PC-3 (cell line): ENCODE data around the gene SCNN1B. TPM values are rescaled to one million over a fixed set of nuclear protein-coding genes. Genes with fewer than 3 reads are reported as not detected.
"Not testable (repeated sequence)": the region's sequence is repeated elsewhere in the genome, so short reads cannot be mapped to it uniquely, and the experiment has no call there.

Source experiments
- ATAC-seq: fragments of 200-7000 bp; cut with Tn5 transposase; 2 replicates; pipeline ENCODE4 v1.9.1; 2020; ENCODE audit warnings: mild to moderate bottlenecking, moderate library complexity
- BruUV-seq: library from RNA; stranded (reverse); fragments of 400-500 nt; replicated peaks from 2 replicates; lab custom pipeline; 2021; lab: Mats Ljungman, UMichigan
- CTCF ChIA-PET: fragments of 300-600 bp; sonication (Branson Sonifier 250); formaldehyde crosslinking; loops from one replicate; lab custom pipeline; 2022; ENCODE audit warnings: antibody characterized with exemption; lab: Charles Lee
- POLR2A ChIA-PET: fragments of 300-600 bp; sonication (Branson Sonifier 250); formaldehyde crosslinking; loops from one replicate; lab custom pipeline; 2022; ENCODE audit warnings: antibody characterized with exemption; ENCODE audit not compliant: unreplicated experiment; lab: Charles Lee
- DNase-seq: peaks from one replicate; pipeline ENCODE4 v3.0.0-alpha.2; 2015
- H2AFZ ChIP-seq: fragments of 300-600 bp; sonication (generic); 2 replicates; pipeline ENCODE4 v1.6.0; 2016; ENCODE audit warnings: antibody characterized with exemption, low read length
- H3F3A ChIP-seq: fragments of 300-600 bp; sonication (generic); one replicate; pipeline ENCODE4 v1.6.0; 2017; ENCODE audit warnings: antibody characterized with exemption, low read length, control low read depth, mild to moderate bottlenecking; ENCODE audit not compliant: unreplicated experiment
- H3K27ac ChIP-seq: fragments of 300-600 bp; sonication (generic); 2 replicates; pipeline ENCODE4 v1.5.1; 2016; ENCODE audit warnings: mild to moderate bottlenecking, low read length
- H3K27me3 ChIP-seq: fragments of 300-600 bp; sonication (generic); 2 replicates; pipeline ENCODE4 v1.6.1; 2016; ENCODE audit warnings: low read length, mixed read lengths
- H3K36me3 ChIP-seq: fragments of 300-600 bp; sonication (generic); 2 replicates; pipeline ENCODE4 v1.6.1; 2016; ENCODE audit warnings: low read depth, mixed run types, low read length, mixed read lengths
- H3K4me1 ChIP-seq: fragments of 300-600 bp; sonication (generic); 2 replicates; pipeline ENCODE4 v1.5.1; 2016; ENCODE audit warnings: low read length; ENCODE audit not compliant: insufficient read depth
- H3K4me2 ChIP-seq: fragments of 300-600 bp; sonication (generic); 2 replicates; pipeline ENCODE4 v1.6.0; 2016; ENCODE audit warnings: low read length
- H3K4me3 ChIP-seq: fragments of 300-600 bp; sonication (generic); 2 replicates; pipeline ENCODE4 v1.5.1; 2016; ENCODE audit warnings: mild to moderate bottlenecking, low read length, mixed read lengths
- H3K79me2 ChIP-seq: fragments of 300-600 bp; sonication (generic); 2 replicates; pipeline ENCODE4 v1.6.1; 2017; ENCODE audit warnings: low read length, mixed read lengths
- H3K9ac ChIP-seq: fragments of 300-600 bp; sonication (generic); 2 replicates; pipeline ENCODE4 v1.6.0; 2016; ENCODE audit warnings: mild to moderate bottlenecking, low read length
- H3K9me2 ChIP-seq: fragments of 300-600 bp; sonication (generic); replicated peaks from 2 replicates; pipeline ENCODE4 v1.6.1; 2016; ENCODE audit warnings: mixed run types, low read length, mixed read lengths
- H3K9me3 ChIP-seq: fragments of 300-600 bp; sonication (generic); 2 replicates; pipeline ENCODE4 v1.6.1; 2016; ENCODE audit warnings: low read length, mixed read lengths
- H4K20me1 ChIP-seq: fragments of 300-600 bp; sonication (generic); 2 replicates; pipeline ENCODE4 v1.6.1; 2016; ENCODE audit warnings: low read length, mixed read lengths
- CTCF ChIP-seq: fragments of 300-600 bp; sonication (generic); conservative IDR thresholded peaks from 2 replicates; pipeline ENCODE4 v1.5.1; 2017; ENCODE audit warnings: antibody characterized with exemption, low read depth, mild to moderate bottlenecking, low read length
- EZH2 ChIP-seq: fragments of 300-600 bp; sonication (generic); IDR thresholded peaks from one replicate; pipeline ENCODE4 v1.6.1; 2017; ENCODE audit warnings: antibody characterized with exemption, mild to moderate bottlenecking, low read length; ENCODE audit not compliant: unreplicated experiment
- EZH2phosphoT487 ChIP-seq: fragments of 300-600 bp; sonication (generic); IDR thresholded peaks from 2 replicates; pipeline ENCODE4 v1.6.1; 2018; ENCODE audit warnings: mild to moderate bottlenecking, antibody characterized with exemption, low read length, borderline replicate concordance
- intact Hi-C: fragments of 100-400 bp; cut with micrococcal nuclease; formaldehyde crosslinking; loops from 2 replicates; pipeline ENCODE4 v1.9.0; 2023
- total RNA-seq: library from RNA; depleted of rRNA; stranded (reverse); fragments of >200 nt; gene quantifications from 2 replicates; pipeline ENCODE4 v1.2.3, GENCODE V29; 2014

Gene SCNN1B
- total RNA-seq, 1 experiment from 2014 or later: 4.1 TPM

GRCh38 chr16:23362460-23363317 is 60.6 kb downstream of the SCNN1B start:
- Histone ChIP-seq H2AFZ (no peak overlapping the region), H3K79me2 (no peaks in the 10 kb centered on the region), H4K20me1 (no peaks in the 10 kb centered on the region), H3K9me2 (no peaks in the 10 kb centered on the region), H3K4me2 (no peak overlapping the region), H3K36me3 (no peaks in the 10 kb centered on the region), H3K27me3 (no peaks in the 10 kb centered on the region), H3F3A (no peaks in the 10 kb centered on the region), H3K9me3 (no peaks in the 10 kb centered on the region), H3K27ac (no peak overlapping the region), H3K4me1 (peaks cover 14% of the 10 kb centered on the region), H3K4me3 (no peak overlapping the region), H3K9ac (no peak overlapping the region)
- TF ChIP-seq EZH2phosphoT487 (no peak), EZH2 (no peak), CTCF (no peak)
- intact Hi-C loops: loop anchor here (10.0 kb wide), 1 partner anchor 48 kb away; no protein-coding TSS in a partner anchor
- BruUV-seq: no TSS peak
- DNase-seq: peak; percentile 39
- peak; percentile 27 for ATAC-seq
- CTCF ChIA-PET: no interaction called here
- POLR2A ChIA-PET: no interaction called here

DNA sequence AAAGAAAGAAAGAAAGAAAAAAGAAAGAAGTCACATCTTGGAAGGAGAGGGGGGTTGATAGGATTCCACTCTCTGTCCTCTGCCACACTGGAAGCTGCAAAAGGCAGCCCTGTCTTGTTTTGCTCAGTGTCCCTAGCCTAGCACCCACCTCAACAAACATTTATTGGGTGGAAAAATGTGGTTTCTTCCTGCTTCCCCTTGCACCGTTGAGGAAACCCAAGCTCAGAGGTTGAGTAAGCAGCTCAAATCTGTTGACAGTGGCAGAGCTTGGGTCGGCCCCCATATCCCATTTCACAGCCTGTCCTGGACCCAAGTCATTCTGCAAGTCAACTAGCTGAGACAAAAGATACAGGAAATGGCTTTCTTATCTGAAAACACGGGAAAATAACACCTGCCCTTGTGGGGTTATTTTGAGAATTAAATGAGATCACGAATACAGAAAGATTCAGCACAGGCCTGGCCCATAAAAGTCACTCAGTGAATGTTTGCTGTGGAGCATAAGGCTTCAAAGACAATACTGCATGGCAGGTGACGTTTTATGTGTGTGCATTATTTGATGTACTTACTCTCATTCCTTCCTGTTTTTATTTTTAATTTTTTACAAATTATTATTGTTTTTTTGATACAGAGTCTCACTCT is 63.6 kb downstream of the SCNN1B start:
- ChIA-PET CTCF (no interaction called here), POLR2A (no interaction called here)
- Histone ChIP-seq H3K4me1 (peaks cover 29% of the 10 kb centered on the region), H4K20me1 (no peaks in the 10 kb centered on the region), H3F3A (no peaks in the 10 kb centered on the region), H3K27me3 (no peaks in the 10 kb centered on the region), H3K4me3 (no peak overlapping the region), H3K79me2 (no peaks in the 10 kb centered on the region), H3K9ac (no peak overlapping the region), H3K4me2 (0 out of 2 replicates have a peak overlapping the region, but pooled peaks have one; percentile 39), H3K27ac (no peak overlapping the region), H3K36me3 (no peaks in the 10 kb centered on the region), H3K9me2 (no peaks in the 10 kb centered on the region), H2AFZ (no peak overlapping the region), H3K9me3 (no peaks in the 10 kb centered on the region)
- BruUV-seq: no TSS peak
- peak; percentile 37; the same call in 1 of the 2 replicates for ATAC-seq
- intact Hi-C loops: loop anchor here (10.0 kb wide), 1 partner anchor 51 kb away; no protein-coding TSS in a partner anchor
- peak; percentile 56 for DNase-seq
- TF ChIP-seq EZH2phosphoT487 (no peak), EZH2 (no peak), CTCF (no peak)

DNA sequence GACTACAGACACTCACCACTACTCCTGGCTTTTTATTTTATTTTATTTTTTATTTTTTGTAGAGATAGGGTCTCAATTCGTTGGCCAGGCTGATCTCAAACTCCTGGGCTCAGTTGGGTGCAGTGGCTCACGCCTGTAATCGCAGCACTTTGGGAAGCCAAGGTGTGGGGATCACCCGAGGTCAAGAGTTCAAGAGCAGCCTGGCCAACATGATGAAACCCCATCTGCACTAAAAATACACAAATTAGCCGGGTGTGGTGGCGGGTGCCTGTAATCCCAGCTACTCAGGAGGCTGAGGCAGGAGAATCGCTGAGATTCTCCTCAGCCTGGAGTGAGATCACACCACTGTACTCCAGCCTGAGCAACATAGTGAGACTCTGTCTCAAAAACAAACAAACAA is 64.2 kb downstream of the SCNN1B start:
- ATAC-seq, H3K9ac ChIP-seq, H4K20me1 ChIP-seq, H3K4me2 ChIP-seq, BruUV-seq, H3K4me3 ChIP-seq, H3K79me2 ChIP-seq, H3K9me3 ChIP-seq, H3K27ac ChIP-seq, H3K36me3 ChIP-seq, POLR2A ChIA-PET, CTCF ChIA-PET, H3K27me3 ChIP-seq, H3F3A ChIP-seq, DNase-seq, H3K9me2 ChIP-seq, H2AFZ ChIP-seq: not testable (repeated sequence)
- intact Hi-C loops: loop anchor here (10.0 kb wide), 1 partner anchor 52 kb away; no protein-coding TSS in a partner anchor
- peaks cover 29% of the 10 kb centered on the region for H3K4me1 ChIP-seq
